ES-I3 (cell line): ENCODE results near the gene NMRK1.

Source experiments
- H3K36me3 ChIP-seq: 2 replicates; pipeline ENCODE4 v1.6.1; 2013; ENCODE audit warnings: mild to moderate bottlenecking, low read length, control low read depth, moderate library complexity; ENCODE audit not compliant: insufficient read depth
- H3K4me1 ChIP-seq: 2 replicates; pipeline ENCODE4 v1.6.1; 2013; ENCODE audit warnings: mild to moderate bottlenecking, control low read depth, low read length; ENCODE audit not compliant: insufficient read depth
- H3K9ac ChIP-seq: 2 replicates; pipeline ENCODE4 v1.6.1; 2013; ENCODE audit warnings: low read depth, mild to moderate bottlenecking, low read length, moderate library complexity
- H3K9me3 ChIP-seq: 2 replicates; pipeline ENCODE4 v1.6.1; 2013; ENCODE audit warnings: mild to moderate bottlenecking, low read length, moderate library complexity; ENCODE audit not compliant: control insufficient read depth, insufficient read depth

NMRK1 gene

GRCh38 chr9:75087824-75088645 lies at the start of gene NMRK1, which contains the start of gene OSTF1:
NMRK1 (minus strand) TSS chr9:75088155; CDS start chr9:75083115, 5,040 bp downstream.
OSTF1 (plus strand) TSS chr9:75088514; CDS start chr9:75088693, 179 bp downstream.
- no peaks in the 10 kb centered on the region for H3K9me3 ChIP-seq
- no peaks in the 10 kb centered on the region for H3K36me3 ChIP-seq
- peaks cover 13% of the 10 kb centered on the region for H3K4me1 ChIP-seq
- H3K9ac ChIP-seq: peak within 1 kb of the TSS; percentile 80

DNA sequence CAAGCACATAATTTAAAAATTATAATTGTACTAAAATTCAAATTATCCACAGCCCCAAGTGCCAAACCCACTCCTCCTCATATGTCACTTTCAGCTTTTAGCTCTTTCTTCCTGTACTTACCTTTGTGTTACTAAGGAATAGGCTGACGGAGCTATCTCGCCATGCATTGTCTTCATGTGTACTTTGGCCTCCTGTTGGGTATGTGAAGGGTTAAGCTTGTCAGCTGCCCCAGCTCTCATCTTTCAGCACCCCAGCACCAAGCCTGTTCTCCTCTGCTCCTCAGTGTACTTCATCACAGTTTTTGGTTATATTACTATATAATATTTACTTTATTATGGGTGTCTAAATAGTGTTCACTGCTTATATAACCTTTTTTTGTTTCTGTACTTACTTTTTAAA lies 46.5 kb upstream of the NMRK1 start:
- H3K36me3 ChIP-seq: no peaks in the 10 kb centered on the region

DNA sequence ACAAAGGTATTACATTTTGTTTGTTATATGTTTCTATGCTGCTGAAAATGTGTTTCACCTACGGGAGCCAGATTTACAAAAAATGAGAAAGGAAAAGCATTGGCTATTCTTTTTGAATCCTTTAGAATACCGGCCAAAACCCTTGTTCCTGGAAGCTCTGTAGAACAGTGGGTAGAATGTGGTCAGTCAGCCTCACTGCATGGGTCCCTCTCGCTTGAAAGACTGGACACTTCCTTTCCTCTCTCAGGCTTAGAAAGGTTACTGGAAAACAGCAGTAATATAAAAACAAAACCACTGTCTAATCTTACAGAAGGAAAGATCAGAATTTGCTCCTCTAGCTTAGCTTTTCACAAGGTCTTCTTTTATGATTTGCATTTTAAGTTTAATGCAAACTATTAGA lies 45.4 kb upstream of the NMRK1 start:
- H3K9ac ChIP-seq: no peak overlapping the region
- H3K36me3 ChIP-seq: no peaks in the 10 kb centered on the region
- H3K4me1 ChIP-seq: no peaks in the 10 kb centered on the region; the same call in 1 of the 2 replicates
- no peaks in the 10 kb centered on the region for H3K9me3 ChIP-seq

More for the DNA sequence above, 46.5 kb upstream of the NMRK1 start:
- no peaks in the 10 kb centered on the region for H3K9me3 ChIP-seq
- H3K4me1 ChIP-seq: no peaks in the 10 kb centered on the region
- H3K9ac ChIP-seq: no peak overlapping the region

DNA sequence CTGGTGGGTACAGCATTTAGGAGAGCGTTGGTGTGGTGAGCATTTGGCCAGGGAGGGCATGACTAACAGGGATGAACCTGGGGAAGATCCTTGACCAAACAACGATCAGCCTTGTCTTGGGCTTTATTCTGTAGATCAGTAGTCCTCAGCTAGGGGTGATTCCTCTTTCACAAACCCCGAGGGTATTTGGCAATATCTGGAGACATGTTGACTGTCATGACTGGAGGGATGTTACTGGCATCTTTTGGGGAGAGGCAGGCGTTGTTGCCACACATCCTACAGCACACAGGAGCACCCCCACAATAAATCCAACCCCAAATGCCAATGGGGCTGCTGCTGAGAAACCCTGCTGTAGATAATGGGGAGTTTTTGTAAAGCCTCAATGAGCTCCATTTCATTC lies 44.3 kb upstream of the NMRK1 start:
- Histone ChIP-seq H3K36me3 (no peaks in the 10 kb centered on the region), H3K4me1 (no peaks in the 10 kb centered on the region; the same call in 1 of the 2 replicates), H3K9me3 (no peaks in the 10 kb centered on the region), H3K9ac (no peak overlapping the region)

DNA sequence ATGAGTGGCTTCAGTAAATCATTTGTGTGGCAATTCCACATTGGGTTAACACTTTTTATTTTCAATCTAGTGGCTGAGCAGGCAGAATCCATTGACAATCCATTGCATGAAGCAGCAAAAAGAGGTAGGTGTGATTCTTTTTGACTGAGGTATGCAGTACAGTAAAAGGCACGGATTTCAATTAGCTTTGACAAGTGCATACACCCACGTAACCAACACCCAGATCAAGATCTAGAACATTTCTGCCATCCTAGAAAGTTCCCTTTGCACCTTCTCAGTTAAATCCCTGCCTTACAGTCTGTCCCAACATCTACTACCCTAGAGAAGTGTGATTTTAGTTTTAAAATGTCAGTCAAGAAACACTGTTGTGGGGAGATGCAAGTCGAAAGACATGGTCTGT lies 43.7 kb upstream of the NMRK1 start:
- H3K9me3 ChIP-seq: no peaks in the 10 kb centered on the region
- no peaks in the 10 kb centered on the region for H3K36me3 ChIP-seq
- H3K4me1 ChIP-seq: no peaks in the 10 kb centered on the region; the same call in 1 of the 2 replicates
- H3K9ac ChIP-seq: no peak overlapping the region

DNA sequence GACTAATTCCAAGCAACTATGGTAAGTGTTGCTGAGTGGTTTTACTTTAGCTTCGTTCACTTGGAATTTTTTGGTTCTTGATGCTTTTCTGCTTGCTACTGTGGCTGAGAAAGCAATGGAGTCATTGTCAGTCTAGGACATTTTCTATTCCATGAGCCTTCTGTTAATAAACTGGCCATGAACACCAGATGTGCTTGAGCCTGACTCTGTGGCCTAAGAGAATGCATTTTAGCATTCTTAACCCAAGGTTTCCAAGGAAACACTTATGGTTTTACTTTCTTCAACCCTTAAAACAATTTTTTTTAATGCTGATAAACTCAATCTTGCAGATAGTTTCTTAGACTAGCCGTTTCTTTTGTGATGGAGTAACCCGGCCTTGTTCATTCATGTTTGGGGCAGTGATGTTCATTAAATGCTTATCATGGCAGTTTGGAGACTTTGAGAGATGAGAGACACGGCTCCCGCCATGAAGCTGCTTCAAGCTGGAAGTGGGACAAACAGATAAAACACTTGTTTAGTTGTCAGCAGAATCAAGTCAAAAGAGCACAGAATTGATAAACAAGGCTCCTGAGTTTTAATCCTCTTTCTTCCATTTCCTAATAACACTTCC lies 42.8 kb upstream of the NMRK1 start:
- Histone ChIP-seq H3K4me1 (no peaks in the 10 kb centered on the region; the same call in 1 of the 2 replicates), H3K36me3 (no peaks in the 10 kb centered on the region), H3K9ac (no peak overlapping the region), H3K9me3 (no peaks in the 10 kb centered on the region)

DNA sequence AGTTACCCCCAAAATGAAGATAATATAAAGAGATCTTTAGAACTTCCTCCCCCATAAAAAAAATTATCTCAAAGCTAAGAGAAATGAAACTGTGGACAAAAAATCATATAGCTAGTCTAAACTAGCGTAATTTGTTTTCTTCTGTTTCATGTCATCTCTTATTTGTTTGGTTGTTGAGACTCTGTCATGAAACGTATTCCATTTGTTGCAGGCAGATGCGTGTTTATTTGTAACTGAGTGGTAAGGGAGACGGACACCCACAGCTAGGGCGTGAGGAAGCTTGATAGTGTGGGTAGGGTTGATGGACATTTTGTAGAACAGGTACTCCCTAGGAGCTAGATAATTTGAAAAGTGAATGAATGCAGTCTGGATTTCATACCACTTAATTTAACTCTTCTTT lies 42.2 kb upstream of the NMRK1 start:
- Histone ChIP-seq H3K36me3 (no peaks in the 10 kb centered on the region), H3K9me3 (no peaks in the 10 kb centered on the region), H3K9ac (no peak overlapping the region), H3K4me1 (no peaks in the 10 kb centered on the region; the same call in 1 of the 2 replicates)

- Histone ChIP-seq H3K9ac (no peak overlapping the region), H3K4me1 (no peaks in the 10 kb centered on the region; the same call in 1 of the 2 replicates), H3K36me3 (no peaks in the 10 kb centered on the region), H3K9me3 (no peaks in the 10 kb centered on the region)
Measured at GRCh38 chr9:75128535-75128934, 40.6 kb upstream of the NMRK1 start.

DNA sequence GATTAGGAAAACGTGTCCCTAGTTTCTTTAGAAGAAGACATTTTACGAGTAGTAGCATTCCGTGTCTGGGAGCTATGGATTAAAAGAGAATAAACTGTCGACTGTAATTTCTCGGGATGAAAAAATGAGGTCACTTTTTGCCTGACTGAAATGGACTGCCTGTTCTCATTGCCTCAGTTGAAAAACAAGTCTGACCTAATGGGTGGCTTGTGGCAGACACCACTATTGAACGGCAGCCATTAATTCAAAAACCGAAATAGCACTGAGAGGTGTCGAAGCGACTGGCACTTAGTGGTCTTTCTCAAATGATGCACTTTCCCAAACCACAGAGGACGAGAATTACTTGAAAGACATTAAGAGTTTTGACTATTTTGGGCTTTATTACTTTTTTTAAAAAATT lies 35.7 kb upstream of the NMRK1 start:
- no peaks in the 10 kb centered on the region; the same call in 1 of the 2 replicates for H3K9me3 ChIP-seq
- H3K9ac ChIP-seq: no peak overlapping the region
- no peaks in the 10 kb centered on the region for H3K36me3 ChIP-seq
- peaks cover 10% of the 10 kb centered on the region for H3K4me1 ChIP-seq

GRCh38 chr9:75121914-75122558 lies 34.1 kb upstream of the NMRK1 start:
- H3K9me3 ChIP-seq: no peaks in the 10 kb centered on the region; the same call in 1 of the 2 replicates
- peaks cover 10% of the 10 kb centered on the region for H3K4me1 ChIP-seq
- H3K36me3 ChIP-seq: no peaks in the 10 kb centered on the region
- H3K9ac ChIP-seq: no peak overlapping the region

- no peak overlapping the region for H3K9ac ChIP-seq
- H3K9me3 ChIP-seq: no peaks in the 10 kb centered on the region; the same call in 1 of the 2 replicates
- H3K4me1 ChIP-seq: peaks cover 10% of the 10 kb centered on the region
Measured at GRCh38 chr9:75120686-75121085, 32.7 kb upstream of the NMRK1 start.

GRCh38 chr9:75117564-75117963 lies 29.6 kb upstream of the NMRK1 start:
- H3K9ac ChIP-seq: no peak overlapping the region

More at GRCh38 chr9:75120686-75121085, 32.7 kb upstream of the NMRK1 start:
- no peaks in the 10 kb centered on the region for H3K36me3 ChIP-seq

DNA sequence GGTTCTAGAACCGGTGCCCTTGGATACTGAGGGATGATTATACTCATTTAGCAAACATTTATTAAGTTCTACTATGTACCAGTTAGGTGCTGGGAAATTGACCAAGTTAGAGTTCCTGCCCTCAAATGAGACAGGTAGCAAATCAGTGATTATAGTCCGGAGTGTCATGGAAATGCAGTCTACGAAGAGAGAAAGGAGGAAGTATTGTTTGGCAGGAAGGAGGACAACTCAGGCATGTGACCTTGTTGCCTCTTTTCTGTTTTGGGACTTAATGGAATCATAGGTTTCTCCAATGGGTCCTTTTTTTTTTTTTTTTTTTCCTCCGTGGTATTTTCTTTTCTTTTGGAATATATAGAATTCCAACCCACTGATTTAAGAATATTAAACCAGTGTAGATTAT lies 28.4 kb upstream of the NMRK1 start:
- H3K4me1 ChIP-seq: no peaks in the 10 kb centered on the region

More at GRCh38 chr9:75117564-75117963, 29.6 kb upstream of the NMRK1 start:
- peaks cover 10% of the 10 kb centered on the region for H3K4me1 ChIP-seq
- no peaks in the 10 kb centered on the region for H3K36me3 ChIP-seq
- H3K9me3 ChIP-seq: no peaks in the 10 kb centered on the region; the same call in 1 of the 2 replicates

GRCh38 chr9:75112789-75113188 lies 24.8 kb upstream of the NMRK1 start:
- H3K4me1 ChIP-seq: 0 out of 2 replicates have a peak, but pooled peaks cover 3% of the 10 kb centered on the region
- H3K9me3 ChIP-seq: no peaks in the 10 kb centered on the region

More for the DNA sequence above, 28.4 kb upstream of the NMRK1 start:
- no peaks in the 10 kb centered on the region; the same call in 1 of the 2 replicates for H3K9me3 ChIP-seq
- H3K36me3 ChIP-seq: no peaks in the 10 kb centered on the region
- H3K9ac ChIP-seq: no peak overlapping the region

More at GRCh38 chr9:75112789-75113188, 24.8 kb upstream of the NMRK1 start:
- H3K36me3 ChIP-seq: no peaks in the 10 kb centered on the region
- no peak overlapping the region for H3K9ac ChIP-seq
